NCI-H2081 treated with DMSO at 0.1 percent for 48 hours (cell line): ENCODE data around the gene DPYSL4.

Experiments
- DNase-seq: peaks from one replicate; lab custom pipeline; 2025; lab: John Stamatoyannopoulos, UW

Gene DPYSL4

DNA sequence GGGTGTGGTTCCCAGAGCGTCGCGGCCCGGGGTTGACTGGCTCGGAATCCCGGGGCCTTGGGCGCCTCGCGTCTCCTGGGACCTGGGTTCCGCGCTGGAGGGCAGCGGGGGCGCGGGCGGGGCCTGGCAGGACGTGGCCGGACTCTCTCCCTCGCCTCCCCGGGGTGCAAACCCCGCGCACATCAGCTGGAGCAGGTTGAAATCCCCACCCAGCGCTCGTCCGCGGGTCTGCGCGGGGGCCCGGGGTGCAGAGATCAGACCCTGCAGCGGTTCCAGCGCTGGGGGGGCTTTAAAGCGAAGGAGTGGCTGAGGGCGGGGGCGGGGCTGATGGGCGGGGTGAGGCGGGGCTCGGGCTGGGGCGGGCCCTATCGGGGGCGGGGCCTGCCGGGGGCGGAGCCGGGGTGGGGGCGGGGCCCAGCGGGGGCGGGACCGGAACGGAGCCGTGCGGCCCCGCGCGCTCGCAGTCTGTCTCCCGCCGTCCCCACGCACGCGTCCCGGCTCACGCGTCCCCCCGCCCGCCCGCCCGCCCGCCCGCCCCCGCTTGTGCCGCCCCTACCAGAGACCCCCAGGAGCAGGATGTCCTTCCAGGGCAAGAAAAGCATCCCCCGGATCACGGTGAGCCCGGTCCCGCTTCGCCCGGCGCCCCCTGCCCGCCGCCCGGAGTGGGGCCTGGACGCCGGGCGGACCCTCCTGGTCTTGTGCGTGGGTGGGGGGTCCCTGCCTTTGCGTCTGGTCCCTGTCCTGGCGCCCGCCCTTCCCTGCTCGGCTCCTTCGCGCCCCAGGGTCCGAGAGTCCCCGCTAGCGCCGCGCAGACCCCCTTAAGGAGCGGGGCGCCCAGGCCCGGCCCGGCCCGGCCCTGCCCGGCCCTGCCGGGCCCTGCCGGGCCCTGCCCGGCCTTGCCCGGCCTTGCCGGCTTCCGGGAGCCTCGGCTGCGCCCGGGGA is at the start of gene DPYSL4:
Gene DPYSL4 (plus strand): TSS at position 461 of the 942 bp plus-strand sequence. CDS start 116 bp downstream, at position 577.
- no peak for DNase-seq

DNA sequence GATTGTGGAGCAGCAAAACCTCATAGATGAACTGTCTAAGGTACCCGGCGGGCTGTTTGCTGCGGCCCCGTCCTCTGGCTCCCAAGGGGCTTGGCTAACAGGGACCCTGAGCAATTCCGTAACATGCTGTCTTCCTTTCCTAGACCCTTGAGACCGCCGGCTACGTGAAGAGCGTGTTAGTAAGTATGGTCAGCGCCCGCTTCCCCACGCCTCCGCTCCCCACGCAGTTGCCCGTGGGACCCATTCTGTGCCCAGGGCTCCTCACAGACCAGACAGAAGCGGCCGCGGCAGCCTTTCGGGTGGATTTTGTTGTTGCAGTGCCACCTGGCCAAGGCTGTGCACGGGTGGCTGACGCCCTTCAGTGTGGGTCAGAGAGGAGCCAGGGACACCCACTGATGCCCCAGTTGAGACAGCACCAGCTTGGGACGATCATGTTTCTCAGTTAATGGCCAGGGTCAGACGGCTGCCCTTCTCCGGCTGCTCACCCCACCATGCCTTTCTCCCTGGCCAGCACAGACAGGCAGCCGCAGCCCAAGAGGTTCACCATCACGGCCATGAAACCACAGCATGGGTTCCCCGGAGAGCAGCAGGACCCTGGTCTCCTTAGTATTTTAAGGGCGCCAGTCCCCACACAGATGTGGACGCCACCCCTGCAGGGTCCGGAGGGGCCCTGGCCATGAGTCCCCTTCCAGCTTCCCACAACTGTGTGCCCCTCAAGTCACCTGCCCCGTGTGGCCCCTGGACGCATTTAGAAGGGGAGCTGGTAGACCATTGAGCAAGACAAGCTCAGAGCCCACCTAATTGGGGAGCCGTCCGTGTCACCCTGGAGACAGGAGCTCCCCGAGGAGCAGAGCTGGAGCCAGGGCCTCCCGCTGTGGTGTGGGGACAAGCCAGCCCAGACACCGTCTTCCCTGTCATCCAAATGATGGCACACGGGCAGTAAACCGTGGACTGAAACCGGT is 49.4 kb upstream of the DPYSL4 start:
- no peak for DNase-seq

DNA sequence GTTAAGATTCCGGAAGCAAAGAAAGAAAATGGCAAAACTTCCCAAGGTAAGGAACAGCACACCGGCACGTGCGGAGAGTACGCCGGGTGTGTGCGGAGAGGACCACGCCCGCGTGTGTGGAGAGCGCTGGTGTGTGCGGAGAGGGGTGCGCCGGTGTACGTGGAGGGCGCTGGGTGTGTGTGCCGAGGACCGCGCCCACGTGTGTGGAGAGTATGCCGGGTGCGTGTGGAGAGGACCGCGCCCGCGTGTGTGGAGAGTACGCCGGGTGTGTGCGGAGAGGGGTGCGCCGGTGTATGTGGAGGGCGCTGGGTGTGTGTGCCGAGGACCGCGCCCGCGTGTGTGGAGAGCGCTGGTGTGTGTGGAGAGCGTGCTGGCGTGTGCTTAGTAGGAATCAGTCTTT is 48.6 kb upstream of the DPYSL4 start:
- no peak for DNase-seq

DNA sequence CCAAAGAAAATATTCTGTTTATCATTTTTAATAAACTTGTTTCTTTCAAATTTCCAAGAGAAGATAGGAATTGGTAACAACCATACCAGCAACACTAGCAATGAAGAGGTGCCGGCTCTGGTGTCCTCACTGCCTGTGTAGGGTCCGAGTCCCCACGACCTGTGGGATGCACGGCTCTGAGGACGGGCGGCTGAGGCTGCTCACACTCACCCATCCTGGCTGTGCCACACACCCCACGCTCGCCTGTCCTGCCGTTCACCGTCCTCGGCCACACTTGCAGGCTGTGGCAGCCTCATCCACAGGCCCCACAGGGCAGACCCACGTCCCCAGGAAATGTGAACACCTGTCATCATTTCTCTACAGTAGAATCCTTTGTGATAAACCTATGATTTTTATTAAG is 48.2 kb upstream of the DPYSL4 start:
- no peak for DNase-seq

DNA sequence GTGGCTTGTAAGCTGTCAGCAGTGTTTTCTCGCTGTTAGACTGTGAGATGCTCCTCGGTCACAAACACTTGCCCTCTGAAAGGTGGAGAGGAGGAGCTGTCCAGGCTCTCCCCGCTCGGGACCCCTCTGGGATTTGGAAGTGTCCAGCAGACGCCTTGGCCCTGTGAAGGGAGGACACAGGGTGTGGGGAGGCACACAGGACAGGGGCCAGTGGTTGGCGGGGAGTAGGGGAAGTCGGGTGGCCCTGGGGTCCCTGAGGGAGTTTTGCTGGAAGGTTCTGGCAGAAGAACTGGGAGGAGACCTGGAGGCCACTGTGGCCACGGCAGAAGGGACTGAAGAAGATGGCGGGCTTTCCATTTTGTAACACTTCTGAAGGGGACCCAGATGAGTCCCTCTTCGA is 47.2 kb upstream of the DPYSL4 start:
- no peak for DNase-seq

DNA sequence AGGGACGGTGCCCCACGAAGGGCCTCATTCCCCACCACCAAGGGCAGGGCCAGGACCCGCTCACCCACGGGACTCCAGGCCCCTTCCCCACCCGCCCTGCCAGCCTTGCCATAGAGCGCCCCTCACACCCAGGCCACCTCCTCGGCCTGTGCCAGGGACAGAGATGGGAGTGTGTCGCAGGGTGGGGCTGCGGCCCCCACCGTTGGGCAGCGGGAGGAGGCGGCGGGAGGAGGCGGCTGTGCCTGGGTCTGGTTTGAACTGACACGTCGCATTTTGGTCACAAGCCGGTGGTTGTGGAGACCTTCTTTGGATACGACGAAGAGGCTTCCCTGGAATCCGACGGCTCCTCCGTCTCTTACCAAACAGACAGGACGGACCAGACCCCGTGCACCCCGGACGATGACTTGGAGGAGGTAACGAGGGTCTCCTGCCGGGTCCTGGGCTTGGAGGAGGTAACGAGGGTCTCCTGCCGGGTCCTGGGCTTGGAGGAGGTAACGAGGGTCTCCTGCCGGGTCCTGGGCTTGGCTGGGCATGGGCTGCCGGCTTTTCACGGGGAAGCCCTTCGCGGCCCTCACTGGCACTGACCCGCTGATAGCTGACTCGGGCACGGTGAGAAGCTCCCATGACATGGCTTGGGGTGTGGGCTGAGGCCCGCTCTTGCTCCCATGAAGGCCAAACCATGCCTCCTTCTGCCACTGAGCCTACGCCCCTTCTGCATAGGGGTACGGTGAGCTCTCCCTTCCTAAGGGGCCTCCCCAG is 46.4 kb upstream of the DPYSL4 start:
- no peak for DNase-seq

DNA sequence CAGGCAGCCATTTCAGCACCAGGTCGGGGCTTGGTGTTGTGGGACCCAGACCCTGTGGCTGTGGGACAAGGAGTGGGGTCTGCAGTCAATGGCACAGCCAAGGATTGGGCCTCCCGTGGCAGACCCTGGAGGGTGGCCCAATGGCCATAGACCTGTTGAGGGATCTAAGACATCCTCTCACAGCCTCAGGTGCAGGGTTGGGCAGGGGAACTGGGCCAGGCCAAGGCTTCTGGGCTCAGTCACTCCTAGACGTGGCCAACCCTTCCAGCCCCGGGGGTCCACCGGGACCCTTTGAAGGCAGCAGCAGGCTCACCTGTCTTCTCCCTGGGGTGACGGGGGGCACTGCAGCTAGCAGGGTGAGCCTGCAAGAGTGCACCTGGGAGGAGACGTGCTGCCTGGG is 45.7 kb upstream of the DPYSL4 start:
- DNase-seq: no peak

DNA sequence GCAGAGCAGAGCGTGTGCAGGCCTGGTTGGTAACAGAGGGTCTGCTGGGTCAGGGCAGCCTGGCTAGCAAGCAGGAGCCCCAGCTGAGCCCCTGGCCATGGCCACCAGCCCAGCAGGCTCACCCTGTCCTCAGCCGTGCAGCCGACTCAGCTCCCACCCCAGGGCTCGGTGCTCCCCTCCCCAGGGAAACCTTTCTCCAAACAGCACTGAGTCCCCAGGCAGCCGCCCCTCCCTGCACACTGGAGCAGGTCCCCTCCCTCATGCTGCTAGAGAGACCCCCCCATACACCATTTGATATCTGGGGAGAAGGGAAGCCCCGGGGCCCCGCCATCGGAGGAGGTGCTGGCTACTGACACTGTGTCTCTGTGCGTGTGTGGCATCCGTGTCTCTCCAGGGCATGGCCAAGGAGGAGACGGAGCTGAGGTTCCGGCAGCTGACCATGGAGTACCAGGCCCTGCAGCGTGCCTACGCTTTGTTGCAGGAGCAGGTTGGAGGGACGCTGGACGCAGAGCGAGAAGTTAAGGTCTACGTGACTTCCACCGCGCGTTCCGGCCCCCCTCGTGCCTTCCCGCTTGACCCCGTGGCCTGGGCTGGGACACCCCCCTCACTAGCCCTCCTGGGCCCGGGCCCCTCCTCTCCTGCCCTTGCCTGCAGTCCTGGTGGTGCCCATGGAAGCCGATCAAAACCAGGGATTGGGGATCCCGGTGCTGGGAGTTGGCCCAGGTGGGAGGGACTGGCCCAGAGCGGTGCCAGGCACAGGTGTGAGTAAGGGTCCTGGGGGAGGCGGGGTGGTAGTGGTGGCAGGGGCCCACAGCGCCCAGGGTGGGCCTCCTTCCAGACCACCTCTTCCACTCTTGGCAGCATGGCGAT is 45.0 kb upstream of the DPYSL4 start:
- no peak for DNase-seq

DNA sequence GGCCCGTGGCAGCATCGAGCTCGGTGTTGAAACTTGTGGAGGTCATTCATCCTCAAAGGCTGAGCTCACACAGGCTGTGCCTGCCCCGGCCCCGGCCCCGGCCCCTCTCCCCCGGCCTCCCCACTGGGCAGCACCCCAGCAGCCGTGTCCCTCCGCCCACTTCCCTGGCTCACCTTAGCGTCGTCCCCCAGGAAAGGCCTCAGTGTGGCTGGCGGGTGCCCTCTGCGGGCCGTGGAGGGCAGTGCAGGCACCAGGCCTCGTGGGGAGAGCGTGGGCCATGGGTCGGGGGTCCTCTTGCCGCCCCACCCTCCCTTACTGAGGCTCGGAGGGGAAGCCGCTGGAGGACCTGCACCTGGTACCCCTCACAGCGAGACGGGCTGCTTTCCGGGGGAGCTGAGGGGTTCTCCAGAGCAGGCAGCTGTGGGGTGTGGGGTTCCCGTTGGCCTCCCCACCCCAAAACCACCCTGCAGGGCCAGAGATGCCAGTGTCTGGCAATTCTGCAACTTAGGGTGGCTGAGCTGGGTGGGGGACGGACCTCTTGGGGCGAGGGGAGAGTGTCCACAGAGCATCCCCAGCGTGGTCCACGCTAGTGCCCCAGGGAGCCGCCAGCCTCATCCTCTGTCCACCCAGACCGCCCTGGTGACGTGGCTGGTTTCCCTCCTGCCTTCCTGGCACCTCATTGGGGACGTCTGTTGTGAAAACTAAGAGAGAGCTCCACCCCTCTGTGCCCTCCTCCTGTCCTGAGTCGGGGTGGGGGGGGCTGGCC is 44.2 kb upstream of the DPYSL4 start:
- no peak for DNase-seq

DNA sequence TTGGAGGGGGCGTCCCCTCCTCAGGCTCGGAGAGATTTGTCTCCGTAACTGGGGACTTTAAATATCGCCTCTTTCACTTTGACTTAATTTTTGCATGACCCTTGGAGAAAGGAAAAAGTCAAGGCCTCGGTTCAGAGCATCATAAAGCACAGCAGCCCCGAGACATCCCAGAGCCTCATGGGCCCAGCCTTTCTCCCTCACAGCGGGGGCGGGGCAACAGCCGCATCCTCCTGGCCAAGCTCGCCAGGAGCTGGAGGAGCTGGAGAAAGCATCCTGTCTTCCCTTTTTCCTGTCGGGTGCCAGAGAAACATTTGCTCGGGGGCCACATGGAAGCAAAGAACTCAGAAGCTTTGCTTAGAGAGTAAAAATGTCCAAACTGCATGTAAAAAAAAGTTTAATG is 43.6 kb upstream of the DPYSL4 start:
- DNase-seq: no peak

DNA sequence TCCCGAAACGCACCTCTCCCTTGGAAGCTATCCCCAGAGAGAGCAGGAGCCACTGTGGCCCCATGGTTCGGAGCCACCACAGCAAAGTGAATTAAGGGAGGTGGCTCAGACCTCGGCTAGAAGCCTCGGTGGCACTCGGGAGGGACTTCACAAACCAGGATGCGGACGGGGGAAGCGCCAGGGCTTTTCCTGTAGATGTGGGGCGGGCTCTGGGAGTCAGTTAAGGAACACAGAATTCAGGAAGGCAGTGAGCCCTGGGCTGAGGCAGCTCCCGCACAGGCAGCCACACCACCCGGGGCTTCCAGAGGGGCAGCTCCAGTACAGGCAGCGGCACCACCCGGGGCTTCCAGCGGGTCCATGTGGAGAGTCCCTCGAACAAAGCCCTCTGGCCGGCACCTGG is 42.7 kb upstream of the DPYSL4 start:
- no peak for DNase-seq

DNA sequence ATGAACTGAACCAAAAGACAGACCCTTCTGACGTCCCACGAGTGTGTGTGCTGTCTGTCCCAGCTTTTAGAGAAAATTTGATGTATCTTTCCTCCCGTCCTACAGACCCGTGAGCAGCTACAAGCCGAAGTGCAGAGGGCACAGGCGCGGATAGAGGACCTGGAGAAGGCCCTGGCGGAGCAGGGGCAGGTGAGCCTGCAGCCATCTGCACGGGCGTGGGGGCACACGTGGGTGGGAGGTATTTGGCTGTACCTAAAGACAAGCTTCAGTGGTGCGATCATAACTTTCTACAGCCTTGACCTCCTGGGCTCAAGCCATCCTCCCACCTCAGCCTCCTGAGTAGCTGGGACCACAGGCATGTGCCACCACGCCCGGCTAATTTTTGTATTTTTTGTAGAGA is 41.7 kb upstream of the DPYSL4 start:
- DNase-seq: no peak

DNA sequence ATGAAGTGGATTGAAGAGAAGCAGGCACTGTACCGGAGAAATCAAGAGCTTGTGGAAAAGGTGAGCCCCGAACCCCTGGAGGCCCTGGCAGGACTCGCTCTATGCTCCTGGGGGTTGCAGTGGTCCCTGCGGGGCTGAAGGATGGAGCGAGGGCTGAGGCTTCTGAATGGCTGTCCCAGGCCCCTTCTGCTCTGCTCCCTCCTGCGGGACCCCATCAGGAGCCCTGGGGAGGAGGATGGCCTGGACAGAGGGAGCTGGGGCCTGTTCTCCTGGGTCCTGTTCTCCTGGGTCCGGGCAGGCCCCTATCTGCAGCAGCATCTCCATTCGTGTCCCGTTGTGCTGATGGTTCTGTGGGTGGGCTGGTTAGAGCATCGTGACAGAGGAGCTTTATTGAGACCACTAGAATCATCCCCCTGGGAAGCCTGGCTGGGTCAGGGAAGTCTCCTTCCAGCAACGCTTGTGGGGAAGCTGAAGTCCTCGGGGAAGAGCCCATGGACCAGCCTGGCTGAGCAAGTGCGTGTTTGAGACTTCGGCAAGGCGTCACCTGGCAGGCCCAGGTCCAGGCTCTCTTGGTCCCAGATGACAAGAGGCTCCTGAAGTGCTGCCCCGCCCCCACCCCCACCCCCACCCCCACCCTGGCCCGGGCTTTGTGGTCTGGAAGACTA is 41.1 kb upstream of the DPYSL4 start:
- no peak for DNase-seq

DNA sequence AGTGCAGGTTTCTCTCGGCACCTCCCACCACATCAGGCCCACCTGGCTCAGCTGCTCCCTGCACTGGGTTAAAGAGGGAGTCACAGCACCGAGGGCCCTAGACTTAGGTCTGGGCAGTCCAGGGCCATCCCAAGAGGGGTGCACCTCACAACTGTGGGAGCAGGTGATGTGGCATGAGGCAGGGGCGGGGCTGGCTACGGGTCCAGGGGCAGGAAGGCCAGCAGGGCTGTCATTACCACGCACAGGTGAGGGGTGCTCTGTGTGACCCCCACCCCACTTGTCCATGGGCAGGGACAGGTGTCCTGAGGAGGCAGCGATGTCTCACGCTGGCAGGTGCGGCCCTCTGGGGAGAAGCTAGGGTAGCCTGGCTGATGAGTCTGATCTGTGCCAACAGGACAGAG is 40.5 kb upstream of the DPYSL4 start:
- no peak for DNase-seq

DNA sequence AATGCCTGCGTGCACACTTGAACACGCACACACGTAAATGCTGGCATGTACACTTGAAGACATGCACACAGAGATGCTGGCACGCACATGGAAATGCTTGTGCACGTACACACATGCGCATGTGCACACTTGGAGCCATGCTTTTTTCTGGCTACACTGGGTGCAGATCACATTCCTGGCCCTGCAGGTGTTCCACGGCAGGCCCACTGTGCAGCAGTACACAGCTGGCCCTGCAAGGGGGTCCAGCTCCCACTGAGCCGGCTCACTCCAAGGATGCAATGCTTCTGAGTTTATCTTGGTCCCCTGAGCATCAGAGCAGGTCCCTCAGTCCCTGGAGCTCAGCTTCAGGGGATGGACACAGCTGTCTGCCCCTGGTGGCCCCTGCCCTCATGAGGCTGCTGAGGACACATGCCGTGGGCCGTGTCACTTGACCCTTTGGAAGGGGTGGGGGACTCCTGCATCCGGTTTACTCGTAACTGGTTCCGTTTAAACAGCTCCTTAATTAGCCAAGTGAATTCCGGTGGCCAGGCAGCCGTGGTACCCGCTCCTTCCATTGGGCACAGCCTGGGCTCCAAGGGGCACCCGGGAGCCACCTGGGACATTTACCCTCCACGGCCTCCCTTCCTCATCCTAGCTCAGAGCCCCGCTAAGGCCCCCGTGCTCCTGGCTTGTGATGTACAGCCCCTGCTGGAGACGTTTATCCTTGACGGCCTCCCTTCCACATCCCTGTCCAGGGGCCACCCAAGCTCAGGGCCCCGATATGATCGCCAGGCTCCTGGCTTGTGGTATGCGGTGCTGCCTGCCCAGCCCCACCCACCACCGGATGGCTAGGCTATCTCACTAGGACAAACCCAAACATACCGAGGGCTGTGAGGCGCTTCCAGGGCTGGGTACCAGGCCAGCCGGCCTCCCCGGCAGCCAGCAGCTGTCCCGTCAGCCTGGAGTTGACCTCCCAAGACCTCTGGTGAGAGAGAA is 39.5 kb upstream of the DPYSL4 start:
- DNase-seq: no peak

DNA sequence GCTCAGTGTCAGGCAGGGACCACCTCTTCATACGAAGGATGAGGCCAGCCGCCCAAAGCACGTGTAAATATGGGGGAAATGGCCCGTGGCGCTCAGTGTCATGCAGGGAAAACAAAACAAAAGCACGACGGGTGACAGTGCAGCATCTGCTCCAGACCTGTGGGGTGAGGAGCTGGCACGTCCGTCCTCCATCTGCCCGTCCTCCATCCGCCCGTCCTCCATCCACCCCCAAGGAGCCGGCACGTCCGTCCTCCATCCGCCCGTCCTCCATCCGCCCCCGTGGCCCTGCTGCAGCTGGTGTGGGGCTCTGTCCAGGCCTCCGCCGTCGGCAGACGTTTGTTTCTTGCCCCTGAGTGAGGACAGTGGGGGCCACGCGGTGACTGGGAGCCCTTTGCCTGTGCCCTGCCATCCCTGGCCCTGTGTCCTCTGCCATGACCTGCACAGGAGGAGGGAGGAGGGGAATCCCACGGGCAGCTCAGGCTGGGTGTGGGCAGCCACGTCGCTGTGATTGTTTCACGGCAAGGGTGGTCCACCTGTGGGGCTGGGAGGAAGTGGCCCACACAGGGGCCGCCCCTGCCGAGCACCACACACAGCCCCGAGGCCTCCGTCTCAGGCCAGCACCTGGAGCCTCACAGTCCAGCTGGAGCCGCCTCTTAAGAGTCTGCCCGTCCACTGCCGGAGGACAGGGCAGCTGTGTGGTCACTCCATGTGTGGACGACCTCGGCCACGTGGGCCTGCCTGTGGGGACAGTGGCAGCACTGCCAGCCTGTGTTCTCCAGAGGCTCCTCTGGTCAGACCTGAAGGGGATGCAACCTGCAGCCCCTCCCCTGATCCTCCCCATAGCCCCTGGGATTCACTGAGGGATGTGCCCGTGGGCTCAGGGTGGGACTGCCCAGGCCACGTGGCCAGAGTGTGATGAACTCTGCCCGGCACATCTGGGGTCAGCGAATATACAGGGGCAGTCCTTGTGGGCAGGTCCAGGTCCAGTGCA is 38.2 kb upstream of the DPYSL4 start:
- DNase-seq: no peak

DNA sequence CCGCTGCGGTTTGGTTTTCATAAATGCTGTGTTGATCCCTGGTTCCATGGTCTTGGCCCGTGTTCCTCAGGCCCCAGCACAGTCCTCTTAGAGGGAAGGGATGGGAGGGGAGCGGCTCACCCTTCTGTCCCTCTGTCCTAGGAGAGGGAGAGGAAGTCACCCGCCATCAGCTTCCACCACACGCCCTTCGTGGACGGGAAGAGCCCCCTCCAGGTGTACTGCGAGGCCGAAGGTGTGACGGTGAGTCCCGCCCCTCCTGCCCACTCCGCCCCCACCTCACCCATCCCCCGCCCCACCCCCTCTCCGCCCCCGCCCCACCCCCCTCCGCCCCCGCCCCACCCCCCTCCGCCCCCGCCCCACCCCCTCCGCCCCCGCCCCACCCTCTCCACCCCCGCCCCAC is 37.5 kb upstream of the DPYSL4 start:
- no peak for DNase-seq
